Stimulated activated CD8-positive, alpha-beta memory T cell treated with anti-CD3 and anti-CD28 coated beads, Interleukin-12 subunit alpha, Interleukin-12 subunit beta, amount 100 ng/mL, for 1 hour (primary cell): ENCODE measurements around the gene FBXO7.

Source experiments
- DNase-seq: peaks from one replicate; pipeline ENCODE4 v3.0.0-alpha.2; 2020; ENCODE audit warnings: low read depth

FBXO7 gene

DNA sequence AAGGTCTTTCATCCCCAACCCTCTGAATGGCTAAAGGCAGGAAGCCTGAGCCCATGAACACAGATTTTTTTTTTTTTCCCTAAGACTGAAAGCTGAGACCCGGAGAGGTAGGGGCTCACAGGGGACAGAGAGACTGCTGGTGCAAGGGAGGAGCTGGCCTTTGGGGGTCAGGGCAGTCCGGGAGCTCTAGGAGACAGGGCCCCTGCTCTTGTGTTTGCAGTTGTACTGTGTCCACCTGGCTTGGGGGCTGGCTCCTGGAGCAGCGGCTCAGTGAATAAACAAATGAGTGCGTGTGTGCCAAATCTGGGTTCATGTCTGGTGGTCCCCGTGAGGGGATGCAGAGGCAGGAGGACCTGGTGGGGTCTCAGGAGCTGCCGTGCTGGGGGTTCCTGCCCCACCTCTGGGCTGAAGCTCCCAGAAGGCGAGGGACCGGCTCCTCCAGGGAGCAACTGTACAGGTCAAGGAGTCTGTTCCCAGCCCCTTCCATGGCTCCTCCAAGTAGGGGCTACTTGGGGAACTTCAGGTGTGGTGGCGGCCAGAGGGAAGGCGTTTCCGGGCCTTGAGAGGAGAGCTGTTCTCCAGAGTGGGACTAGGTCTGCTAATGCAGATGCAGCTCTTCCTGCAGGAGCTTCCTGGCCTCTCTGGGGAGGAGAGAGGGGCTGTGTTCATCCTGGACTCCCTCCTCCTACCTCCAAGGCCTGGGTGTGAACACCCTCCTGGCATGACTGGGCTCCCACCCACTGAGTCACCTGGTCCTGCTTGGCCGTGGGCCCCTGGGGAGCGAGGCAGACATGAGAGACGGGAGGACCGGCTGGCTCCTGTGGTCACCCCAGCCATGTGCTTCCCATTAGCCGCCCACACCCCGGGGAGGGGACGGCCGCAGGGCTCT lies 57.6 kb downstream of the FBXO7 start:
- no peak for DNase-seq

DNA sequence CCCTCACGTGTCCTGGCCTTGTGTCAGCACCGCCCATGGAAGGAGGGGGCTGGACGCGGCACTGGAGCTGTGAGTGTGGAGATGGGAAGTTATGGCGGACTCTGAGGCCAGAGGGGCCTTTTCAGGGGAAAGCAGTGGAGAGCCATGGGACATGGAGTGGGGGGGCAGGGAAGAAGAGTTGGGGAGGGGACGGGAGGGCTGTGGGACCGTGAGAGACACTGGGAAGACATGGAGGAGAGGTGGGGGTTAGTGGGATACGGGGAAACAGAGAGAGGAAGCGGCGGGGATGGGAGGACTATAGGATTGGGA lies 58.2 kb downstream of the FBXO7 start:
- DNase-seq = no peak

- DNase-seq = no peak
Measured at GRCh38 chr22:32533265-32534111, 58.9 kb downstream of the FBXO7 start.

GRCh38 chr22:32534252-32535235 lies 59.9 kb downstream of the FBXO7 start:
- no peak for DNase-seq

GRCh38 chr22:32535531-32536190 lies 61.0 kb downstream of the FBXO7 start:
- no peak for DNase-seq

DNA sequence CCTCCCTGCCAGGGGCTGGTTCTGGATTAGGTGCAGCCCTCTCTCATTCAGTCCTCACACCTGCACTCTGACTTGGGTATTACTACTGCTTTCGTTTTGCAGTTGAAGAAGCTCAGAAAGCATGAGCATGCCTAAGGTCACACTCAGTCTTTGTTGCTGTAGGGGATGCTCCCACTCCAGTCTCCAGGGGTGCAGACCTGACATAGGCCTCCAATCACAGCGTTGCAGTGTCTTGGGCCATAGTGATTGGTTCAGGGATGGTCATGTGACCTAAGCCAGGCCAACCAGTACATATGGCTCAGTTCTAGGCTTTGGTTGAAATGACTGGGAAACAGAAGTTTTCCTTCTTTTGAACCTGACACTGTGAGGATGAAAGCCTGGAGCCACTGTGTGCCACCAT lies 61.7 kb downstream of the FBXO7 start:
- no peak for DNase-seq

GRCh38 chr22:32538521-32538920 lies 63.9 kb downstream of the FBXO7 start:
- no peak for DNase-seq

- no peak for DNase-seq
Measured at GRCh38 chr22:32539631-32540421, 65.2 kb downstream of the FBXO7 start.

GRCh38 chr22:32541481-32541880 lies 66.9 kb downstream of the FBXO7 start:
- no peak for DNase-seq

GRCh38 chr22:32542066-32542676 lies 67.6 kb downstream of the FBXO7 start:
- DNase-seq = no peak

DNA sequence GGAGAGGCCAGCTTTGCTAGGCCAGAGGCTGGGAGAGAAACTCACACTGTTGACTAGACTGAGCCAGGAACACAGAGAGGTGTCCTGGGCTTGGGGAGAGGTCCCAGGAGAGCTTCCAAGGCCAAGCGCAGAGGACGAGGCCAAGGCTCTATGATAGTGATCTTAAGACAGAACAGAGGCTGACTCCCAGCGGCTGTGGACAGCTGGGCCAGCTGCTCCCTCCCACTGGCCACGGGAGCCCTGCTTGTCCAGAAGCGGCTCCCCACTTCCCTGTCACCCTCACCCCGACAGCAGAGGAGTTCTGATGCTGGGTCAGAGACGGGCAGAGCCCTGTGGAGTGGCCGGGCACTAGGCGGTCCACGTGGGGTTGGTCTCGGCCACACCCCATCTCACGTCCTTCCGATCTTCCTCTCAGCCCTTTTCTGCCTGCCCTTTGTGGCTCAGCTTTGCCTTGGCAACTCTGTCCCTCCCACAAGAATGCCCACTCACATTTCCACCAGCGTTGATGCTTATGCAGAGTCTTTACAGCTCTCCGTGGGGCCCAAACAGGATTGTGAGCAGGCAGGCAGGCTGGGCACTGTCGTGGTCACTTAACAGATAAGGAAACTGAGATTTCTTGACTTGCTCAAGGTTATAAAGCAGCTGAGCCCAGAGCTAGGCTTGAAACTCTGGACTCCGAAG lies 68.2 kb downstream of the FBXO7 start:
- no peak for DNase-seq

DNA sequence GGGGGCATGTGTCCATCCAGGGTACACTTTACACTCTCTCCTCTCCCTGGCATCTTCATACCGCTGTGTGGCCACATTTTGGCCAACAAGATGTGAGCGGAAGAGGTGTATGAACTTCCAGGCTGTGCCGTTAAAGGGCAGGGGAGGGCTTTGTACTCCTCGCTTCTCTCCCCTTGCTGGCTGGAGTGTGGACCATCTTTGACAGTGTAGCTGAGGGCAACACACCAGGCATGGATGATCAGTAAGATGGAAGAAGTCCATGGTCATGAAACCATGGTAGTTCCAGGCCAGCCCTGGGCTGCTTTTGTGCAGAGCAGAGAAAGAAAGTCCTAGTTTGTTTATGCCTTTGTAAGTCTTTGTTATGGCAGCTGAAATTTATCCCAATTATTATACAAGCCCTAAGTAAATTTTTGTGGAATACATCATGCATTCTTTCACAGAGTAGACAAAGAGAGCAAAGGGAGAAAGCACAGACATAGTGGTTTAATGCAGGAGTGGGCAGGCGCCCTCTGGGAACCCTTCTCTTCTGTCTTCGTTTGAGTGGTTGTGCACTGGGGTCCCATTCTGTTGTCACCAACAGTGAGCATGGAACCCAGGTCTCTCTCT lies 70.4 kb downstream of the FBXO7 start:
- DNase-seq = no peak

GRCh38 chr22:32545801-32546200 lies 71.2 kb downstream of the FBXO7 start:
- DNase-seq = no peak

- no peak for DNase-seq
Measured at GRCh38 chr22:32546496-32546895, 71.9 kb downstream of the FBXO7 start.

DNA sequence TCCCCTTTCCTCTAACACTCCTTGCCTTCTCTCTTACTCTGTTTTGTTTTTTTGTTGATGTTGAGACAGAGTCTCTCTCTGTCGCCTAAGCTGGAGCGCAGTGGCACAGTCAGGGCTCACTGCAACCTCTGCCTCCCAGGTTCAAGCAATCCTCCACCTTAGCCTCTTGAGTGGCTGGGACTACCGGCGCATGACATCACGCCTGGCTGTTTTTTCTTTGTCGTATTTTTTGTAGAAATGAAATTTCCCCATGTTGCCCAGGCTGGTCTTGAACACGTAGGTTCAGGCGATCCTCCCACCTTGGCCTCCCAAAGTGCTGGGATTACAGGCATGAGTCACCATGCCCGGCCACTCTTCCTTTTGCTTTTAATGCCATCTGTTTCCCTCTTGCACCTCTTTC lies 72.3 kb downstream of the FBXO7 start:
- no peak for DNase-seq

DNA sequence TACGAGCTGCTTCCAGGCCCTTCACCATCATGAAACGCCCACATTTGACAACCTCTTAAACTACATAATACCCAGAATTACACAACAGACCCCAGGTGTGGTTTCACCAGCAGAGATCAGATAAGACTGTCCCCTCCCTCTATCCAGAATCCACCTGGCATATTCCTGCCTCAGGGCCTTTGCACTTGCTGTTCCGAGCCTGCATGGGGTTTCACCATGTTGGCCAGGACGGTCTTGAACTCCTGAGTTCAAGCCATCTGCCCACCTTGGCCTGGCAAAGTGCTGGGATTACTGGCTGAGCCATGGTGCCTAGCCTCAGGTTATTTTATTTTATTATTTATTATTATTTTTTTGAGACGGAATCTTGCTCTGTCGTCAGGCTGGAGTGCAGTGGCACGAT lies 73.4 kb downstream of the FBXO7 start:
- DNase-seq = no peak
